ENCODE data around the gene ACE2. TPM values are rescaled to one million over a fixed set of nuclear protein-coding genes. Genes with fewer than 3 reads are reported as not detected.

The ACE2 gene
- total and polyA plus RNA-seq, 2 of the 8 experiments (the other 6 are each of a cell fraction or from before 2014, with no cell fraction given) = 0.06 TPM; not detected in 1

DNA sequence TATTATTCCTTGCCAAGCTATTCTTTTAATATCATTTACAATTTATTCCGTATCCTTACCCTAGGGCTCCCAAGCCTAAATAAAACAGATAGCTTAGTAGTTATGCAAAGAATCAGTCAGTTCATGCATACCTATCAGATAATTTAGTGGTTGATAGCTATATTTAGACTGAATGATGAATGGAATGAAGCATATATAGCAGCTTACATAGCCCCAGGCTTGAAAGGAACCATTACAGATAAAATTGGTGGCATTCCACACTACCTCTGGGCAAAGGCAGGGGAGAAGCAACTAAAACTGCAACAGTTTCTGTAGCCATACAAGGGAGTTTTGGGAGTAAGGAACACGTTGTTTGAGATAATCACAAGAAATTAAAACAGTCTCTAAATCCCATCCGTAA is 2.7 kb downstream of the ACE2 start (continued):
- TF ChIP-seq CTBP2 (IDR thresholded peaks at IDR 0.05; ENCODE audit: borderline replicate concordance, insufficient read depth, insufficient read length, low read length) (no peak), ASH2L (IDR thresholded peaks at IDR 0.05; ENCODE audit: low read length) (no peak), SIN3A (conservative IDR thresholded peaks at IDR 0.05 in 1 of 2, IDR thresholded peaks at IDR 0.05 in 1 of 2; ENCODE audit: low read depth in 1 of 2, low read length in 2 of 2) (no peak), CEBPB (IDR thresholded peaks at IDR 0.05; ENCODE audit: low read depth, low read length) (no peak), TAF7 (optimal IDR thresholded peaks at IDR 0.05; ENCODE audit: borderline replicate concordance, low read depth, low read length) (no peak), RAD21 (IDR thresholded peaks at IDR 0.05 in 1 of 2, conservative IDR thresholded peaks at IDR 0.05 in 1 of 2; ENCODE audit: low read depth in 2 of 2, low read length in 2 of 2) (no peak)
